Measurements from ENCODE around the gene RGS3. TPM values are rescaled to one million over a fixed set of nuclear protein-coding genes. Genes with fewer than 3 reads are reported as not detected.

Gene RGS3
- total RNA-seq, 1 donor from 2014 or later = 15.0 TPM

DNA sequence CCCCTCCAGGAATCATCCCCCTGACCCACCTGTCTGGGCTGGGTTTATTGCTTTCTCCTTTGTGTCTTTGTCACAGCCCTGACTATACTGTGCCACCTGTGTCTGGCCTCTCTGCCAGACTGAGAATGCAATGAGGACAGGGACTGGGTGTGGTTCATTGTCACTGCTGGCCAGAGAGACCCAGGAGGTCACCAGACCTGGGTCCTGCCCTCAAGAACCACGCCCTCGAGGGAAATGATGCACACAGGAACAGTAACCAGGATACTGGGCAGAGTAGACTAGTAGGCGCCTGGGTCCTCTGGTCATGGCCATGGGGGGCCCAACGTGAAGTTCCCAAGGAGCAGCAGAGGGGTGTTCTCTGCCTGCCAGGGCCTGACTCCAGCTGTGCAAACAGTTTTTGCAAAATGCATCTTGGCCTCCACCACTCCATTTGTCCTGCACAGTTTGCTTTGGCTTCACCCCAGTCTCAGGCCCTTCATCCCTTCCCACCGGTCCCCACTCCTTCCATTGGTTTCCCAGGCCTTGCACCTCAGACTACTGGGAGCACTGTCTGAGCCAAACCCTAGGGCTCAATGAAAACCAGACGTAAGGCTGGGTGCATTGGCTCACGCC is 17.8 kb downstream of the RGS3 start:
- POLR2A ChIA-PET = no interaction called here
- H3K27ac Mint-ChIP-seq = no peak overlapping the region
- DNase-seq = no peak
- H3K36me3 Mint-ChIP-seq (ENCODE audit: low read depth) = no peaks in the 10 kb centered on the region
- TF ChIP-seq, protein P1, sequence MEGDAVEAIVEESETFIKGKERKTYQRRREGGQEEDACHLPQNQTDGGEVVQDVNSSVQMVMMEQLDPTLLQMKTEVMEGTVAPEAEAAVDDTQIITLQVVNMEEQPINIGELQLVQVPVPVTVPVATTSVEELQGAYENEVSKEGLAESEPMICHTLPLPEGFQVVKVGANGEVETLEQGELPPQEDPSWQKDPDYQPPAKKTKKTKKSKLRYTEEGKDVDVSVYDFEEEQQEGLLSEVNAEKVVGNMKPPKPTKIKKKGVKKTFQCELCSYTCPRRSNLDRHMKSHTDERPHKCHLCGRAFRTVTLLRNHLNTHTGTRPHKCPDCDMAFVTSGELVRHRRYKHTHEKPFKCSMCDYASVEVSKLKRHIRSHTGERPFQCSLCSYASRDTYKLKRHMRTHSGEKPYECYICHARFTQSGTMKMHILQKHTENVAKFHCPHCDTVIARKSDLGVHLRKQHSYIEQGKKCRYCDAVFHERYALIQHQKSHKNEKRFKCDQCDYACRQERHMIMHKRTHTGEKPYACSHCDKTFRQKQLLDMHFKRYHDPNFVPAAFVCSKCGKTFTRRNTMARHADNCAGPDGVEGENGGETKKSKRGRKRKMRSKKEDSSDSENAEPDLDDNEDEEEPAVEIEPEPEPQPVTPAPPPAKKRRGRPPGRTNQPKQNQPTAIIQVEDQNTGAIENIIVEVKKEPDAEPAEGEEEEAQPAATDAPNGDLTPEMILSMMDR (IDR thresholded peaks at IDR 0.05) = no peak
- peaks cover 1% of the 10 kb centered on the region for H3K27me3 Mint-ChIP-seq
- no peak for ATAC-seq (ENCODE audit: low read depth)
- no peak overlapping the region for H3K4me3 Mint-ChIP-seq
- intact Hi-C loops (cut with micrococcal nuclease) = no loop called here
- no peaks in the 10 kb centered on the region for H3K9me3 Mint-ChIP-seq
- H3K4me1 Mint-ChIP-seq = no peaks in the 10 kb centered on the region
- CTCF ChIA-PET = no interaction called here

DNA sequence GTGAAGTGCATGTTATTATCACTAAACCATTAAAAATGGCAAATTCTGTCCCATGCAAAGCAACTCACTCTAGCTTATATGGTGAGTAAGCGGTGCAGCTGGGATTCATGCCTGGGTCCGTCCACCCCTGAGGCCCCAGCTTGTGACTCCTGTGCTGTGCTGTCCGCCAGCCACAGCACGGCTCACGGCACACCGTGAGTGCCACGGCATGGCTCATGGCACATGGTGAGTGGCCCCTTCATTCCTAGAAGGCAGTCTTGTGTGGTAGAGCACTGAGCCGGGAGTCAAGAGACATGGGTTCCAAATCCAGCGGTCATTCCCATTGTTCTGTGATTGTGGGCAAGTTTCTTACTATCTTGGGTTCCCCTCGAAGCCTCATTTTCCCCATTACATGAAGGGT is 18.8 kb downstream of the RGS3 start:
- no peaks in the 10 kb centered on the region for H3K4me1 Mint-ChIP-seq
- H3K36me3 Mint-ChIP-seq (ENCODE audit: low read depth) = no peaks in the 10 kb centered on the region
- peaks cover 1% of the 10 kb centered on the region for H3K27me3 Mint-ChIP-seq
- H3K27ac Mint-ChIP-seq = no peak overlapping the region
- no peaks in the 10 kb centered on the region for H3K9me3 Mint-ChIP-seq
- intact Hi-C loops (cut with micrococcal nuclease) = no loop called here
- ATAC-seq (ENCODE audit: low read depth) (no peak), DNase-seq (no peak)
- no peak overlapping the region for H3K4me3 Mint-ChIP-seq
- TF ChIP-seq, protein P1 (IDR thresholded peaks at IDR 0.05) = no peak
- ChIA-PET CTCF (no interaction called here), POLR2A (no interaction called here)

DNA sequence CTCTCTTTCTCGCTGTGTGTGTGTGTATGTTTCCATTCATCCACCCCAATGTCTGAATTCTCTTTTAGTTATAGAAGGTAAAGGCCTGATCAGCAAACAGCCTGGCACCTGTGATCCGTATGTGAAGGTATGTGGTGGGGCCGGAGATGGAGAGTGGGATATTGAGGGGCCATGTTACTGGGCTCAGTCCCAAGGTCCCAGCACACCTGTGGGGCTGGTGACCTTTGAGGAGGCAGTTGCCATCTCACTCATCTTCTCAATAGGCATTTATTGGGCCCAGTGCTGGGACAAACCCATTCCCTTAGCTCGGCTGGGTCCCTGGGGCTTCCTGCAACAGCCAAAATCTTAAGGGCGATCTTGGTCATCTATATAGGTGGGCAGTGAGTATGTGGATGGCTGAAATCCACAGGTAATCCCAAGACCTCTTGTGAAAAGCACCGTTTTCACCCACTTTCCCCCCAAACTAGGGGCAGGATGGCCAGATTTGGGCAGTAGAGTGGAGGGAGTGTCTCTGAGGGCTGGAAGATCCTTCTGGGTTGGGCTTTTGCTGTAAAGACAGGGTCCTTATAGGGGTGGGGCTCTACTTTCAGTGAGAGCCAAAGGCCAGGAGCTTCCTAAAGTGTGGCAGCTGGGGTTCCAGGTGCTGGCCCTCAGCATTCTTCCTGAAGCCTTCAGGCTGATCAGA is 19.6 kb downstream of the RGS3 start:
- no peaks in the 10 kb centered on the region for H3K36me3 Mint-ChIP-seq (ENCODE audit: low read depth)
- no peak overlapping the region for H3K27ac Mint-ChIP-seq
- H3K9me3 Mint-ChIP-seq = no peaks in the 10 kb centered on the region
- TF ChIP-seq, protein P1 (IDR thresholded peaks at IDR 0.05) = no peak
- intact Hi-C loops (cut with micrococcal nuclease) = no loop called here
- CTCF ChIA-PET = interaction anchor here (0.6 kb wide), 1 partner anchor 8 kb away, joined by 3 read pairs; no protein-coding TSS in a partner anchor
- peaks cover under 1% of the 10 kb centered on the region for H3K27me3 Mint-ChIP-seq
- POLR2A ChIA-PET = no interaction called here
- H3K4me3 Mint-ChIP-seq = no peak overlapping the region
- H3K4me1 Mint-ChIP-seq = no peaks in the 10 kb centered on the region
- ATAC-seq (ENCODE audit: low read depth) (no peak), DNase-seq (no peak)

DNA sequence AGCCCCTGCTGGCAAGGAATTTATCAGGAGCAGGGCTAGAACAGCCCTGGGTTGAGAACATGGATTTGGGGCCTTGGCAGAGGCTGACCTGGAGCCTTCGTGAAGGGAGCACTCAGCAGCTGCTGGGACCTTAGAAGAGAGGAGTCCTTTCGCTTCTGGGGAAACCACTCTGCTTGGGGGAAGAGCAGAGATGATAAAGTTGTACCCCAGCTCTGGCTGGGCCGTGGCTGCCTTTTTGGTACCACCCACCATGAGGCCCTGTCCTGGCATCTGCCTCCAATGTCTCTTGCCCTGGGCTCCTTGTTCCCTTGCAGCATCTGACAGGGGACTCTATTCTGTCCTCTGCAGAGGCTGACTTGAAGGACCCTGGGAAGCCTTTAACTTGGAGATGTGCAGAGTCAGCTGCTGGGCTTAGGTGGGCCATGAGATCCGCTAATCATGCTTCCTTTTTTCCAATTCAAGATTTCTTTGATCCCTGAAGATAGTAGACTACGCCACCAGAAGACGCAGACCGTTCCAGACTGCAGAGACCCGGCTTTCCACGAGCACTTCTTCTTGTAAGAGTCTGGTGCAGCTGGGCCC is 20.2 kb downstream of the RGS3 start:
- POLR2A ChIA-PET = no interaction called here
- Mint-ChIP-seq H3K27ac (no peak overlapping the region), H3K4me1 (no peaks in the 10 kb centered on the region), H3K9me3 (no peaks in the 10 kb centered on the region), H3K27me3 (no peaks in the 10 kb centered on the region), H3K4me3 (no peak overlapping the region), H3K36me3 (ENCODE audit: low read depth) (no peaks in the 10 kb centered on the region)
- TF ChIP-seq, protein P1 (IDR thresholded peaks at IDR 0.05) = no peak
- ATAC-seq (ENCODE audit: low read depth) = no peak
- intact Hi-C loops (cut with micrococcal nuclease) = no loop called here
- CTCF ChIA-PET = no interaction called here
- DNase-seq = peak; percentile 6

DNA sequence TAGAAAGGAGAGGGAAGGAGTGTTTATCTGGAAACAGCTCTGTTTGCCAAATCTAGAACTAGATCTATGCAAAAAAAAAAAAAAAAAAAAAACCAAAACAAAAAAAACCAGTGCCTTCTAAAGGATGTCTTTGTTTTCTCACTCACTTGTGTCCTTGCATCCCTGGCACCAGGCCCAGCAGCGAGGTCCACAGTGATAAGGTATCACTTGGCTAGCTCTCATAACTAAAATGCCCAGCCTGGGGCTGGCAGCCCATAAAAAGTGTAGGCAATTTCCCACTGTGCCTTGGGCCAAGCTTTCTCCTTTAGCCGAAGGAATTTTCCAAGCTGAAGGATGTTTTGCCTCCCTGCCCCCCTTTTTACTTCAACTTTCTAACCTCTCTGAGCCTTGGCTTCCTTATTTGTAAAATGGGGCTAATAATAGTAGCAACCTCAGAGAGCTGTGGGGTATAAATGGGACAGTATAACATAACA is 20.8 kb downstream of the RGS3 start:
- no peaks in the 10 kb centered on the region for H3K36me3 Mint-ChIP-seq (ENCODE audit: low read depth)
- intact Hi-C loops (cut with micrococcal nuclease) = no loop called here
- TF ChIP-seq, protein P1 (IDR thresholded peaks at IDR 0.05) = no peak
- H3K4me3 Mint-ChIP-seq = no peak overlapping the region
- no peak for ATAC-seq (ENCODE audit: low read depth)
- POLR2A ChIA-PET = no interaction called here
- H3K27ac Mint-ChIP-seq = no peak overlapping the region
- CTCF ChIA-PET = no interaction called here
- no peaks in the 10 kb centered on the region for H3K4me1 Mint-ChIP-seq
- no peak for DNase-seq
- no peaks in the 10 kb centered on the region for H3K9me3 Mint-ChIP-seq
- H3K27me3 Mint-ChIP-seq = no peaks in the 10 kb centered on the region

Data from activated B cell treated with CpG ODN at 0.5 μM for 24 hours (primary cell).